Measurements from ENCODE around the gene IL12RB2.
"Not testable (repeated sequence)": the region's sequence is repeated elsewhere in the genome, so short reads cannot be mapped to it uniquely, and the experiment has no call there.

Gene IL12RB2

GRCh38 chr1:67404212-67404620 is 96.5 kb downstream of the IL12RB2 start:
- no peak for DNase-seq

GRCh38 chr1:67405473-67406245 is 98.0 kb downstream of the IL12RB2 start:
- no peak for DNase-seq

GRCh38 chr1:67407498-67407897 is 99.8 kb downstream of the IL12RB2 start:
- DNase-seq, result no peak

GRCh38 chr1:67408148-67408547 is 100.5 kb downstream of the IL12RB2 start:
- DNase-seq, result no peak

- not testable (repeated sequence) for DNase-seq
Observed at GRCh38 chr1:67413101-67413500, 105.4 kb downstream of the IL12RB2 start.

- no peak for DNase-seq
Observed at GRCh38 chr1:67414574-67414973, 106.9 kb downstream of the IL12RB2 start.

GRCh38 chr1:67415041-67415440 is 107.4 kb downstream of the IL12RB2 start:
- no peak for DNase-seq

GRCh38 chr1:67417733-67418132 is 110.1 kb downstream of the IL12RB2 start:
- DNase-seq, result not testable (repeated sequence)

GRCh38 chr1:67418839-67419586 is 111.3 kb downstream of the IL12RB2 start:
- DNase-seq, result no peak

GRCh38 chr1:67420835-67421492 is 113.3 kb downstream of the IL12RB2 start:
- DNase-seq, result no peak

- no peak for DNase-seq
Observed at GRCh38 chr1:67427465-67427864, 119.8 kb downstream of the IL12RB2 start.

GRCh38 chr1:67427947-67428346 is 120.3 kb downstream of the IL12RB2 start:
- no peak for DNase-seq

GRCh38 chr1:67429011-67429527 is 121.4 kb downstream of the IL12RB2 start:
- DNase-seq, result no peak

GRCh38 chr1:67429528-67430357 is 122.1 kb downstream of the IL12RB2 start:
- DNase-seq, result peak; percentile 45

- peak; percentile 99 for DNase-seq
Observed at GRCh38 chr1:67430358-67431155, 122.9 kb downstream of the IL12RB2 start, which contains the start of gene SERBP1. SERBP1 (minus strand) TSS chr1:67430402; CDS start chr1:67430300, 102 bp downstream.

GRCh38 chr1:67431156-67431765 is 123.6 kb downstream of the IL12RB2 start:
- DNase-seq, result no peak

GRCh38 chr1:67431869-67432578 is 124.4 kb downstream of the IL12RB2 start:
- DNase-seq, result no peak

- no peak for DNase-seq
Observed at GRCh38 chr1:67432745-67433144, 125.1 kb downstream of the IL12RB2 start.

- no peak for DNase-seq
Observed at GRCh38 chr1:67433837-67434236, 126.2 kb downstream of the IL12RB2 start.

GRCh38 chr1:67434491-67434890 is 126.8 kb downstream of the IL12RB2 start:
- DNase-seq, result no peak

All from NCI-H2029 (cell line).